ENCODE results near the gene CNOT8. TPM values are rescaled to one million over a fixed set of nuclear protein-coding genes. Genes with fewer than 3 reads are reported as not detected.

CNOT8 gene
- polyA plus RNA-seq, 1 donor from 2014 or later = 146 TPM

GRCh38 chr5:154863291-154864080, 5.1 kb downstream of the CNOT8 start:
- Histone ChIP-seq H4K20me1 (ENCODE audit: insufficient read depth) (no peaks in the 10 kb centered on the region), H2AFZ (ENCODE audit: low read depth, low read length) (no peak overlapping the region), H3K79me2 (replicated peaks; ENCODE audit: insufficient read depth, low read length) (peaks cover 61% of the 10 kb centered on the region), H3K4me2 (ENCODE audit: low read length) (no peak overlapping the region), H3K27ac (ENCODE audit: low read length) (no peak overlapping the region), H3K9ac (ENCODE audit: low read length) (no peak overlapping the region), H3K27me3 (ENCODE audit: insufficient read depth, low read depth, low read length) (no peaks in the 10 kb centered on the region), H3K9me3 (ENCODE audit: low read length) (no peaks in the 10 kb centered on the region), H3K36me3 (ENCODE audit: insufficient read depth, low read length) (no peaks in the 10 kb centered on the region), H3F3A (ENCODE audit: insufficient read depth, low read length, poor library complexity, severe bottlenecking) (no peaks in the 10 kb centered on the region), H3K9me2 (ENCODE audit: insufficient read depth, low read length) (no peaks in the 10 kb centered on the region), H3K4me3 (ENCODE audit: low read length) (no peak overlapping the region)
- TF ChIP-seq, protein P1, sequence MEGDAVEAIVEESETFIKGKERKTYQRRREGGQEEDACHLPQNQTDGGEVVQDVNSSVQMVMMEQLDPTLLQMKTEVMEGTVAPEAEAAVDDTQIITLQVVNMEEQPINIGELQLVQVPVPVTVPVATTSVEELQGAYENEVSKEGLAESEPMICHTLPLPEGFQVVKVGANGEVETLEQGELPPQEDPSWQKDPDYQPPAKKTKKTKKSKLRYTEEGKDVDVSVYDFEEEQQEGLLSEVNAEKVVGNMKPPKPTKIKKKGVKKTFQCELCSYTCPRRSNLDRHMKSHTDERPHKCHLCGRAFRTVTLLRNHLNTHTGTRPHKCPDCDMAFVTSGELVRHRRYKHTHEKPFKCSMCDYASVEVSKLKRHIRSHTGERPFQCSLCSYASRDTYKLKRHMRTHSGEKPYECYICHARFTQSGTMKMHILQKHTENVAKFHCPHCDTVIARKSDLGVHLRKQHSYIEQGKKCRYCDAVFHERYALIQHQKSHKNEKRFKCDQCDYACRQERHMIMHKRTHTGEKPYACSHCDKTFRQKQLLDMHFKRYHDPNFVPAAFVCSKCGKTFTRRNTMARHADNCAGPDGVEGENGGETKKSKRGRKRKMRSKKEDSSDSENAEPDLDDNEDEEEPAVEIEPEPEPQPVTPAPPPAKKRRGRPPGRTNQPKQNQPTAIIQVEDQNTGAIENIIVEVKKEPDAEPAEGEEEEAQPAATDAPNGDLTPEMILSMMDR (IDR thresholded peaks at IDR 0.05; ENCODE audit: poor library complexity, severe bottlenecking) = no peak
- TF ChIP-seq SMC3 (conservative IDR thresholded peaks at IDR 0.05; ENCODE audit: poor library complexity) (no peak), EP300 (conservative IDR thresholded peaks at IDR 0.05; ENCODE audit: poor library complexity, severe bottlenecking) (no peak), POLR2AphosphoS5 (IDR thresholded peaks at IDR 0.05) (no peak), TAF1 (IDR thresholded peaks at IDR 0.05; ENCODE audit: low read depth) (no peak), EZH2 (IDR thresholded peaks at IDR 0.05; ENCODE audit: borderline replicate concordance, insufficient read depth, low read length, poor library complexity, severe bottlenecking) (no peak), MXI1 (conservative IDR thresholded peaks at IDR 0.05; ENCODE audit: poor library complexity, severe bottlenecking) (no peak), RAD21 (conservative IDR thresholded peaks at IDR 0.05) (no peak)
- TF ChIP-seq, protein P2, sequence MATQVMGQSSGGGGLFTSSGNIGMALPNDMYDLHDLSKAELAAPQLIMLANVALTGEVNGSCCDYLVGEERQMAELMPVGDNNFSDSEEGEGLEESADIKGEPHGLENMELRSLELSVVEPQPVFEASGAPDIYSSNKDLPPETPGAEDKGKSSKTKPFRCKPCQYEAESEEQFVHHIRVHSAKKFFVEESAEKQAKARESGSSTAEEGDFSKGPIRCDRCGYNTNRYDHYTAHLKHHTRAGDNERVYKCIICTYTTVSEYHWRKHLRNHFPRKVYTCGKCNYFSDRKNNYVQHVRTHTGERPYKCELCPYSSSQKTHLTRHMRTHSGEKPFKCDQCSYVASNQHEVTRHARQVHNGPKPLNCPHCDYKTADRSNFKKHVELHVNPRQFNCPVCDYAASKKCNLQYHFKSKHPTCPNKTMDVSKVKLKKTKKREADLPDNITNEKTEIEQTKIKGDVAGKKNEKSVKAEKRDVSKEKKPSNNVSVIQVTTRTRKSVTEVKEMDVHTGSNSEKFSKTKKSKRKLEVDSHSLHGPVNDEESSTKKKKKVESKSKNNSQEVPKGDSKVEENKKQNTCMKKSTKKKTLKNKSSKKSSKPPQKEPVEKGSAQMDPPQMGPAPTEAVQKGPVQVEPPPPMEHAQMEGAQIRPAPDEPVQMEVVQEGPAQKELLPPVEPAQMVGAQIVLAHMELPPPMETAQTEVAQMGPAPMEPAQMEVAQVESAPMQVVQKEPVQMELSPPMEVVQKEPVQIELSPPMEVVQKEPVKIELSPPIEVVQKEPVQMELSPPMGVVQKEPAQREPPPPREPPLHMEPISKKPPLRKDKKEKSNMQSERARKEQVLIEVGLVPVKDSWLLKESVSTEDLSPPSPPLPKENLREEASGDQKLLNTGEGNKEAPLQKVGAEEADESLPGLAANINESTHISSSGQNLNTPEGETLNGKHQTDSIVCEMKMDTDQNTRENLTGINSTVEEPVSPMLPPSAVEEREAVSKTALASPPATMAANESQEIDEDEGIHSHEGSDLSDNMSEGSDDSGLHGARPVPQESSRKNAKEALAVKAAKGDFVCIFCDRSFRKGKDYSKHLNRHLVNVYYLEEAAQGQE (IDR thresholded peaks at IDR 0.05; ENCODE audit: borderline replicate concordance) = no peak

- H4K20me1 ChIP-seq (ENCODE audit: insufficient read depth) = no peaks in the 10 kb centered on the region
- no peak overlapping the region for H3K27ac ChIP-seq (ENCODE audit: low read length)
- H3K9ac ChIP-seq (ENCODE audit: low read length) = no peak overlapping the region
- H3K4me3 ChIP-seq (ENCODE audit: low read length) = no peak overlapping the region
- H3K27me3 ChIP-seq (ENCODE audit: insufficient read depth, low read depth, low read length) = no peaks in the 10 kb centered on the region
- no peaks in the 10 kb centered on the region for H3K9me2 ChIP-seq (ENCODE audit: insufficient read depth, low read length)
- TF ChIP-seq SMC3 (conservative IDR thresholded peaks at IDR 0.05; ENCODE audit: poor library complexity) (no peak), EZH2 (IDR thresholded peaks at IDR 0.05; ENCODE audit: borderline replicate concordance, insufficient read depth, low read length, poor library complexity, severe bottlenecking) (no peak), RAD21 (conservative IDR thresholded peaks at IDR 0.05) (no peak), POLR2AphosphoS5 (IDR thresholded peaks at IDR 0.05) (no peak), EP300 (conservative IDR thresholded peaks at IDR 0.05; ENCODE audit: poor library complexity, severe bottlenecking) (no peak), MXI1 (conservative IDR thresholded peaks at IDR 0.05; ENCODE audit: poor library complexity, severe bottlenecking) (no peak), TAF1 (IDR thresholded peaks at IDR 0.05; ENCODE audit: low read depth) (no peak)
- TF ChIP-seq, protein P2 (IDR thresholded peaks at IDR 0.05; ENCODE audit: borderline replicate concordance) = no peak
- TF ChIP-seq, protein P1 (IDR thresholded peaks at IDR 0.05; ENCODE audit: poor library complexity, severe bottlenecking) = no peak
- H3F3A ChIP-seq (ENCODE audit: insufficient read depth, low read length, poor library complexity, severe bottlenecking) = no peaks in the 10 kb centered on the region
- no peak overlapping the region for H2AFZ ChIP-seq (ENCODE audit: low read depth, low read length)
- no peak overlapping the region for H3K4me2 ChIP-seq (ENCODE audit: low read length)
- H3K79me2 ChIP-seq (replicated peaks; ENCODE audit: insufficient read depth, low read length) = peaks cover 40% of the 10 kb centered on the region
- H3K9me3 ChIP-seq (ENCODE audit: low read length) = no peaks in the 10 kb centered on the region
- peaks cover 5% of the 10 kb centered on the region for H3K36me3 ChIP-seq (ENCODE audit: insufficient read depth, low read length)
Observed at GRCh38 chr5:154865466-154866184, 7.2 kb downstream of the CNOT8 start.
